Stomach (tissue), 4 donors: Measurements from ENCODE around the gene RAB33A.

Experiments used
- POLR2A ChIP-seq, 4 donors: fragments of 450-650 bp; IDR thresholded peaks; one replicate each; pipeline ENCODE4 v1.6.1; 2016; ENCODE audit warnings: antibody characterized with exemption in 4 of 4, control low read depth in 2 of 4, mild to moderate bottlenecking in 1 of 4, moderate library complexity in 1 of 4
- POLR2AphosphoS5 ChIP-seq, 3 donors: sonication (generic); formaldehyde crosslinking; IDR thresholded peaks; one replicate each; pipeline ENCODE4 v1.6.1; 2016; ENCODE audit warnings: antibody characterized with exemption in 3 of 3
- TF ChIP-seq, protein P1 (sequence below), 7 experiments: fragments of 450-650 bp in 4 of 7; fragments of 200-600 bp in 3 of 7; sonication (generic) in 3 of 7; IDR thresholded peaks; one replicate each; pipeline ENCODE4 v1.5.1; 2016 to 2019; ENCODE audit warnings: antibody characterized with exemption in 7 of 7, control low read depth in 2 of 7, mild to moderate bottlenecking in 1 of 7

DNA sequence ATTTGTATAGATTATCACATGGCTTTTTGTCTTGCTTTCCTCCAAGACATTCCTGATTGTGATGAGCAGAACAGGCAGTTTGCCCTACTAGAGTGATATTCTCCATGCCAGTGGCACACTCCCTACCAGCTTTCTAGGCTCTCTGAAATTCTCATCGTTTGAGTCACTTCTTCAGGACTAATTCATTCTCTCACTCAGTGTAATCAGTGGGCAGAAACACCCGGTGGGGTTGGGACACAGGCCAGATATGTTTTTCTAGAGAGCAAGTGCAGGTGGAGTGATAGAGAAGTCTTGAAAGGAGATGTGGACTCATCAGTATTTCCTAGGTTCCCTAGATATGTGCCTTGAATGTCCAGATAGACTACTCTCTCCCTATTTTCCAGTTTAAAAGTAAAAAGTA is 13.1 kb downstream of the RAB33A start:
- TF ChIP-seq POLR2A (IDR thresholded peaks at IDR 0.05) (no peak), POLR2AphosphoS5 (IDR thresholded peaks at IDR 0.05) (no peak)
- TF ChIP-seq, protein P1, sequence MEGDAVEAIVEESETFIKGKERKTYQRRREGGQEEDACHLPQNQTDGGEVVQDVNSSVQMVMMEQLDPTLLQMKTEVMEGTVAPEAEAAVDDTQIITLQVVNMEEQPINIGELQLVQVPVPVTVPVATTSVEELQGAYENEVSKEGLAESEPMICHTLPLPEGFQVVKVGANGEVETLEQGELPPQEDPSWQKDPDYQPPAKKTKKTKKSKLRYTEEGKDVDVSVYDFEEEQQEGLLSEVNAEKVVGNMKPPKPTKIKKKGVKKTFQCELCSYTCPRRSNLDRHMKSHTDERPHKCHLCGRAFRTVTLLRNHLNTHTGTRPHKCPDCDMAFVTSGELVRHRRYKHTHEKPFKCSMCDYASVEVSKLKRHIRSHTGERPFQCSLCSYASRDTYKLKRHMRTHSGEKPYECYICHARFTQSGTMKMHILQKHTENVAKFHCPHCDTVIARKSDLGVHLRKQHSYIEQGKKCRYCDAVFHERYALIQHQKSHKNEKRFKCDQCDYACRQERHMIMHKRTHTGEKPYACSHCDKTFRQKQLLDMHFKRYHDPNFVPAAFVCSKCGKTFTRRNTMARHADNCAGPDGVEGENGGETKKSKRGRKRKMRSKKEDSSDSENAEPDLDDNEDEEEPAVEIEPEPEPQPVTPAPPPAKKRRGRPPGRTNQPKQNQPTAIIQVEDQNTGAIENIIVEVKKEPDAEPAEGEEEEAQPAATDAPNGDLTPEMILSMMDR (IDR thresholded peaks at IDR 0.05) = no peak
